MM.1S (cell line): ENCODE data around the gene KNOP1.

ENCODE experiments used
- EZH2 ChIP-seq: fragments of 300-600 bp; sonication (generic); optimal IDR thresholded peaks from 2 replicates; pipeline ENCODE3; 2017; ENCODE audit warnings: low read depth, mild to moderate bottlenecking, antibody characterized with exemption, low read length, mixed read lengths
- EZH2phosphoT487 ChIP-seq: fragments of 300-600 bp; sonication (generic); IDR thresholded peaks from 2 replicates; pipeline ENCODE4 v1.6.1; 2018; ENCODE audit warnings: antibody characterized with exemption, low read length
- TF ChIP-seq, protein P1 (sequence below): fragments of 300-600 bp; sonication (generic); IDR thresholded peaks from 2 replicates; pipeline ENCODE4 v1.5.1; 2016; ENCODE audit warnings: antibody characterized with exemption, low read length, mixed read lengths

DNA sequence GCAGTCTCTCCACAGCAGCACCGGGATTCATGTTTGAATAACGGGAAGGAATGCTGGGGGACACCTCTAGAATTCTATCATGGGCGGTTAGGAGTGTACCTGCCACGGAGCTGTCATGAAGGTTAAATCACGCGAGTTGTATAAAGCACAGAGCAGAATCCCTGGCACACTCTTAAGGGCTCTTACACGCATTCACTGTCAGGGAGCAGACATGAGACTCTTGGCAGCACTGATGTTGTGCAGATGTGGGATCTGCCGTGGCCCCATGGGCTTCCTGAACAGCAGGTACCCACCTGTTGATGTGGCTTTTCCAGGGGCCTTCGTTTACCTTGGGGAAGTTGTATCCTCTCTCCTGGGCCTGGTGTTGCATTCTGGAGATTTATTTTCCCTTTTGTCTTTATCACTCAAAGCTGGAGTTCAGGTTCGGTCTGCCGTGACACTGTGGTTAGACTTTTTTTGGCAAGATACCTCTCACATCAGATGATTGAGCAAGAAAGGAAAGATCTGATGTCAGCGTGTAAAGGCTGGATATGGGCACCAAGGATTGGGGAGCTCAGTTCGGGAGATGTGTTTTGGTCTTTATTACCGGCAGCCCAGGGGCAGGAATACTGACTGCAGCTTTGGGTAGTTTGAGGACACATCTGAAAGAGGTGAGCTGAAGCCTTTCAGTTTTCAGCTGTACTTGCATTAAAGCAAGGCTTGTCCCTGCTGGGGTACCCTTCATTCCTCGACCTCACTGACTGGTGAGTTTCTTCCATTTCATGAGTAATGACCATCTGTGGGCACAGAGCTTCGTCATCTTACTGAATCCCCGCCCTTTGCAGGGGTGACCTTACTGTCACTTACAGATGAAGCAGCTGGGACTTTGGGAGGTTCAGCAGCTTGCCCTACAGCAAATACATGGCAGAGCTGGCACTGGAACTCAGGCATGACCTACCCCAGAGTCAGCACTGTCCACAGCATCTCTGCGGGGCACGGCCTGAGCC is 19.3 kb downstream of the KNOP1 start:
- TF ChIP-seq, protein P1, sequence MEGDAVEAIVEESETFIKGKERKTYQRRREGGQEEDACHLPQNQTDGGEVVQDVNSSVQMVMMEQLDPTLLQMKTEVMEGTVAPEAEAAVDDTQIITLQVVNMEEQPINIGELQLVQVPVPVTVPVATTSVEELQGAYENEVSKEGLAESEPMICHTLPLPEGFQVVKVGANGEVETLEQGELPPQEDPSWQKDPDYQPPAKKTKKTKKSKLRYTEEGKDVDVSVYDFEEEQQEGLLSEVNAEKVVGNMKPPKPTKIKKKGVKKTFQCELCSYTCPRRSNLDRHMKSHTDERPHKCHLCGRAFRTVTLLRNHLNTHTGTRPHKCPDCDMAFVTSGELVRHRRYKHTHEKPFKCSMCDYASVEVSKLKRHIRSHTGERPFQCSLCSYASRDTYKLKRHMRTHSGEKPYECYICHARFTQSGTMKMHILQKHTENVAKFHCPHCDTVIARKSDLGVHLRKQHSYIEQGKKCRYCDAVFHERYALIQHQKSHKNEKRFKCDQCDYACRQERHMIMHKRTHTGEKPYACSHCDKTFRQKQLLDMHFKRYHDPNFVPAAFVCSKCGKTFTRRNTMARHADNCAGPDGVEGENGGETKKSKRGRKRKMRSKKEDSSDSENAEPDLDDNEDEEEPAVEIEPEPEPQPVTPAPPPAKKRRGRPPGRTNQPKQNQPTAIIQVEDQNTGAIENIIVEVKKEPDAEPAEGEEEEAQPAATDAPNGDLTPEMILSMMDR = no peak
- TF ChIP-seq EZH2phosphoT487 = no peak
- no peak for TF ChIP-seq EZH2
